GM04504 (cell line): ENCODE data around the gene CHRNA3.
"Not testable (repeated sequence)": the region's sequence is repeated elsewhere in the genome, so short reads cannot be mapped to it uniquely, and the experiment has no call there.

Experiments used
- DNase-seq: peaks from one replicate; pipeline ENCODE4 v3.0.0-alpha.2; 2012; ENCODE audit warnings: low read depth

Gene CHRNA3

DNA sequence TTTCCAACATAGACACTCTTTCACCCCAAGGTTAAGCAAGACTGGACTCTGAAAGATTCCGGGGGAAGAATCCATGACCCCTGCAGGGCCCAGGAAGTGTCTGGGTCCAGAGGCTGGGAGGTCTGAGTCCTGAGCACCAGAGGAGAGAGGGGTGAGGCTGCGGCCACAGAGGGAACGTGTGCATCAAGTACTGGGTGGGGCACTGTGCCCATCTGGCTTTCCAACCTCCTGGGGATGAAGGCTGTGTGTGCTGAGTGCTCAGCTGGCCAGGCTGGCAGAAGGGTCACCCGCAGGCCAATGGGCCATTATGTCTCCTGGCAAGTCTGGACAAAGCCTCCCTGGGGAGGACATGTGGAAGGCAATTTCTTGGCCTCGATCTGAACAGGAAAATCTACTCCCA, 3.3 kb downstream of the CHRNA3 start:
- DNase-seq = no peak

DNA sequence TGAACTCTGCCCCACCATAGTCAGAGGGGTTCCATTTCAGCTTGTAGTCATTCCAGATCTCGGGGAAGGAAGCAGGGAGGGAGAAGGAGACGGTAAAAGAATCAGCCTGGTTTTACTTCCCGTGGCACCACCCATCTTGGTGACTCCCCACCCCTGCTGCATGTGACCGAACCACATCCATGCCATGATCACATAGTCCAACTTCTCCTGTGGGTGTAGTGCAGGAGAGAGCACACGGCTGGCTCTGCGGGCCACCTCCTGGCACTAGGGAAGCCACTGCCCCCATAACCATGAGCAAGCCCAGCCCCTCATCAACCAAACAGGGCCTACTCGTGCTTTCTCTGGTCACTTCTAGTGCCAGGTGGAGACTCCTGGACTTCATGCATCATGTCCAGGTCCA, 3.7 kb downstream of the CHRNA3 start:
- DNase-seq = no peak

DNA sequence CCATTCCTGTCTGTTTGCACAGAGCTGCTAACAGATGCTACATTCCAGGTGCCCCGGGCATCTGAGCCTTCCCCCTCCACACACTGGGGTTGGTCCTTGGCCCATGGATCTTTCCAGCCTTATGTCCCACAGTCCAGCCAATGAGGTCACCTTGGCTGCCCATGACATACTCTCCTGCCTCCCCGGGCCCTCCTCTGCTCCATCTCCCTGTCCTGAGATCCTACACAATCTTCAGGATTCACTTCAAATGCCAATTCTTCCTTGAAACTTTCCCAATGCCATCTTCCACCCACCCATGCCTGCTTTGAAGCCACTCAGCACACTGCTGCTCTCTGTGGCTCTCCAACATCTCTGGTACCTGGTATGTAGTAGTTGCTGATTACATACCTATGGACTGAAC, 4.3 kb downstream of the CHRNA3 start:
- no peak for DNase-seq

DNA sequence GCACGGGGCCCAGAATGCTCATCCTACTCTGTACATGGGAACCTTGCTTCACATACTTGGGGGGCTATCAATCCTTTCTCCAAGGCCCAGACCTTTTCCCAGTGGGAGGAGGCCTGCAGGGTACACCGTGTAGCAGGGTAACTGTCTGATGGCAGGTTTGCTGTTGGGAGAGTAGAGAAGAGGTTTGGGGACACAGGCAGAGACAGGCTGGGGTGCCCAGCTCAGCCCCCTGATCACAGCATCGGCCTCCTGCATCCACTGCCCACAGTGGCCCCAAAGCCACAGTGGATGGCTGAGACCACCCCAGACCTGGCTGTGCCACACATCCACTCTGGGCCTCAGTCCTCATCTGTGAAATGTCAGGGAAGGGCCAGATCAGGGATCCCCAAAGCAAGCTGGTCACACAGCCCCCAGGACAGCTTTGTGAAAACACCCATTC, 5.6 kb downstream of the CHRNA3 start:
- DNase-seq = no peak

DNA sequence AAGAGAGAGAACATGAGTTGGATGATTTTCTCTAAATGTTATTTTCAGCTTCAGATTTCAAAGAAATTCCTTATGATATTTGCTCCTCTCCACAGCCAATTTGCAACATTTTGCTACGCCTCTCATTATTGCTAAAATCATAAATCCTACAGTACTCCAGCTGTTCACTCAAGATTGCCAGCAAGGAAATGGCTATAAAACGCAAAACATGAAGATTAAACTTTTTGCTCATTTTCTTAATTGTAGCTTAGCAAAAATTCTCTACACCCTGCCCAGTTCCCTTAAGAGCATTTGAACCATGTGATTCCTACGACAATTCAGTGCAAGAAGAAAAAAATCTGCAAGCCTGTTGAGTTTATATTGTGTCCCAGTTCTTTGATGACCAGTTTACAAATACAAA, 6.8 kb downstream of the CHRNA3 start:
- no peak for DNase-seq

DNA sequence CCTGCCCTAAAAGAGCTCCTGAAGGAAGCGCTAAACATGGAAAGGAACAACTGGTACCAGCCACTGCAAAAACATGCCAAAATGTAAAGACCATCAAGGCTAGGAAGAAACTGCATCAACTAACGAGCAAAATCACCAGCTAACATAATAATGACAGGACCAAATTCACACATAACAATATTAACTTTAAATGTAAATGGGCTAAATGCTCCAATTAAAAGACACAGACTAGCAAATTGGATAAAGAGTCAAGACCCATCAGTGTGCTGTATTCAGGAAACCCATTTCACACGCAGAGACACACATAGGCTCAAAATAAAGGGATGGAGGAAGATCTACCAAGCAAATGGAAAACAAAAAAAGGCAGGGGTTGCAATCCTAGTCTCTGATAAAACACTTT, 11.2 kb downstream of the CHRNA3 start:
- not testable (repeated sequence) for DNase-seq

DNA sequence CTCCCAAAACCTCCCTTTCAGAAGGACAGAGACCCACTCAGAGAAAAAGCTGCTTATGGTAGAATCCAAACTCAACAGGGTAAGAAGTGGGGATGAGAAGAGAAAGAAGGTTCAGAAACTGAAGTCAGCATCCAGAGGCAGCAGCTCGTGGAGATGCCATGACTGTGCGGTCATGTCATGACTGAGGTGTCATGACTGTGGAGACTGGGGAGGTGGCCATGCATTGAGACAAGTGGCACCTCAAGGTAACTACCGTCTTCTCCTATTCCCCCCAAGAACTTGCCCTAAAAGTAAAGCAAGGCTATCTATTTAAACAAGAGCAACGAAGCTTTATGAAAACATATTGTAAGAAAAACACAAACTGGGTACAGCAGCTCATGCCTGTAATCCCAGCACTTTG, 15.1 kb downstream of the CHRNA3 start:
- no peak for DNase-seq

DNA sequence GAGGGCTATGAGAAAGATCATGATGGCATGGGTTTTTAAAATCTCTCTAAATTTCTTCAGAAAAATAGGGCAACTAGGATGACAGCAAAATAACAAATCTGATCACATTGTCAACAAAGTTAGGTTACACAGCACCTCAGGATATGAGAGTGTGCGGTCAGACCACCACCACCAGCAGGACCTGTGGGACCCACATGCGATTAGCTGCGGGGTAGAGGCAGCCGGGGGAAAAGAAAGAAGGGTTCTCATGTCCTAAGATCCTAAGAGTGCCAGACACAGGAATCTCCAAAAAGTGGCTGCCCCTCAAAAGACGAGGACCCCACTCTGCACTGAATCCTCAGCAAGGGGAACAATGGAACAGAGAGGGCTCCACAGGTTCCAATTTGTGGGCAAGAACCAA, 15.6 kb downstream of the CHRNA3 start:
- no peak for DNase-seq

DNA sequence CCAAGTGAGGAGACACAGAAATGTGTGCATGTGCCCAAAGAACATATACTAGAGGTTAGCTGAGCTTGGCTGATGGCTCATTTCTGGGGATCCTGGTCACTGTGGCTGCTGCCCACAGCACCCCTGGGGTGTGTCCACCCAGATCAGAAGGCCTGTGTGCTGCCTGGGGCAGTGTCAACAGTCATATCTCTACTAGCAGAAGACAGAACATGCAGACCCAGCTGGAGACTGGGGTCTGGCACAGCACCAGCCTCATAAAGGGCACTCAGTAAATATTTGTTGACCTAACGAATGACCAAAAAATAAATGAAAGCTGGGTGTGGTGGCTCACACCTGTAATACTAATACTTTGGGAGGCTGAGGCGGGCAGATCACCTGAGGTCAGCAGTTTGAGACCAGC, 16.4 kb downstream of the CHRNA3 start:
- no peak for DNase-seq

DNA sequence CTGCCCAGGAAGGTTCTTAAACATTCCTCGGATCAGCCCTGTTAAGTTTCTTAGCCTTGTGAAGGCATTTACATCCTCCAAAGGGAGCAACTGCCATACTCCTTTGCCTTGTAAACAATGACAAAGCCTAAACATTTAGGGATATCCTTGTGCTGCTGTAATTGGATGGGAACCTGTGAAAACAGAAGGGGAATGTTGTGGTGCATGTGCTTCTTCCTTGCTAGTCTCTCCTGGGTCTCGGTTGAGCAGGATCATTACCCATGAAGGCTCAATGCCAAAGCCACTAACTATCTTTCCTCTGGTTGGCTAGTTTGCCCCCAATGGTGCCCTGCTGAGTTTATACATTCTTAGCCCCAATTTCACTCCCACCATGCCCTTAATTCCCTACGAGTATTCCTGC, 17.3 kb downstream of the CHRNA3 start:
- no peak for DNase-seq

DNA sequence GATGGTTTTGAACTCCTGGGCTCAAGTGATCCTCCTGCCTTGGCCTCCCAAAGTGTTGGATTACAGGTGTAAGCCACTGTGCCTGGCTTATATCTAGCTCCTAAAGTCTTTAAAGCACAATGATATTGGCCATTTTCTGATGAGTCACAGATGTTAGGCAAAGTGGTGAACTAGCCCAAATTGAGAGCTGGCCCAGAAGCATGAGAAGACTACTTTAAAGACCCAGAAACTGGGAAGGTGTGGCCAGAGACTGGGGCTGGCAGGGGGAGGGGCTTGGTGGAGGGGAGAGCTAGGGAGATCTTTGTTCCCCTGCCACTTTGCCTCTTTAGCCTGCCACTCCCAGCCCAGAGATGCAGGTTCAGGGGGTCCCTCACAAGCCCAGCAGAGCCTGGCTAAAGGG, 21.6 kb downstream of the CHRNA3 start:
- no peak for DNase-seq

DNA sequence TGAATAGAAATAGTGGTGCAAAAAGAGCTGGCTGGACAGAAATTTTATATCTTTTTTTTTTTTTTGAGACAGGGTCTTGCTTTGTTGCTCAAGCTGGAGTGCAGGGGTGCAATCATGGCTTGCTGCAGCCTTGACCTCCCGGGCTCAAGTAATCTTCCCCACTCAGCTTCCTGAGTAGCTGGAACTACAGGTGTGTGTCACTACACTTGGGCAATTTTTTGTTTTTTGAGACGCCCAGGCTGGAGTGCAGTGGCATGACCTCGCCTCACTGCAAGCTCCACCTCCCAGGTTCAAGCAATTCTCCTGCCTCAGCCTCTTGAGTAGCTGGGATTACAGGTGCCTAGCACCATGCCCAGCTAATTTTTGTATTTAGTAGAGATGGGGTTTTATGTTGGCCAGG, 22.4 kb downstream of the CHRNA3 start:
- DNase-seq = no peak

DNA sequence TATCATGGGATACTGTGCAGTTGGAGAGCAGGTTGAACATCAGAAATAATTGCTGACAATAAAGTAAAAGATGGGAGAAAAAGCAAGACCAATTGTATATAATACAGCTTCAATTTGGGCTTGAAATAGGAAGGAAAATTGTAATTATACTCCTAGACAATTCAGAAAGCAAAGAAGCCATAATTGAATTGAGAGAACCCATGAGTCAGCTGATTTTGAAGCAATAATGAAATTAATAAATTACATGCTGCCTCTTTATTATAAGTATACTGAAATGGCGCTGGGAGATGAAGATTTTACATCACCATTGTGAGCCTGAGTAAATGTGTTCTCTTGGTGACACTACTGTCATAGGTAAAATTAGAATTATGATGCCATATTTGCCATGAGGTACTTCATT, 23.2 kb downstream of the CHRNA3 start:
- no peak for DNase-seq

DNA sequence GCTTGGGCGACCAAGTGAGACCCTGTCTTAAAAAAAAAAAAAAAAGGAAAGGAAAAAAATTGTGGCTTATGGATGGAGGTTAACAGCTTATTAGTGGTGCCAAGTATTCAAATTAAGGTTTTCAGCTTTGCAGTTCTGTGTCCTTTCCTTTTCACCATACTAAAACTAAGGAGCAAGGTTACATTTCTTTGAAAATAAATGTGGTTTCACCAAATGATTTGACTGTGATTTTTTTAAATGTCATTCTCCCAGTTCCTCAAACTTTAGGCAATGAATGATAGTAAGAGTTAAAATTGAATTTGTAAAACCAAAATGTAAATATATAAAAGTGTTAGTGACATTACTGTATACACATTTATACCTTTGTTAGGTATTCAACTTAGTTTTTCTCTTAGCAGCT, 45.9 kb downstream of the CHRNA3 start:
- no peak for DNase-seq

DNA sequence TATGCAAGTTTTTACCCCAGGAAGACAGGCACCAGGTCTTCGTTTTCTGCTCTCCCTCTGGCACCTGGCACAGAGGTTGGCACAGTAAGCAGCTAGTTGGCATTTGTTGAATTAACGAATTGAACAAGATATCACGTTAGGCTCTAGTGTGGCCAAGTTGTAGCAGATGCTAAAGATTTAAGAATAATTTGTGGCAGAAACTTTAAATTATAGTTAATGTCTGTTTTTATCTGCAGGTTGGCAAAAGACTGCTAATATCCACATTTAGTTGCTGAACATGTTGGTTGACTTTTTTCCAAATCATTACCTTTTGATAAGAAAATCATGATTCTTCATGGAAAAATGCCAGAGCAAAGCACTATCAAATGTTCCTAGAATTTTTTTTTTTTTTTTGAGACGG, 47.4 kb downstream of the CHRNA3 start:
- DNase-seq = no peak

DNA sequence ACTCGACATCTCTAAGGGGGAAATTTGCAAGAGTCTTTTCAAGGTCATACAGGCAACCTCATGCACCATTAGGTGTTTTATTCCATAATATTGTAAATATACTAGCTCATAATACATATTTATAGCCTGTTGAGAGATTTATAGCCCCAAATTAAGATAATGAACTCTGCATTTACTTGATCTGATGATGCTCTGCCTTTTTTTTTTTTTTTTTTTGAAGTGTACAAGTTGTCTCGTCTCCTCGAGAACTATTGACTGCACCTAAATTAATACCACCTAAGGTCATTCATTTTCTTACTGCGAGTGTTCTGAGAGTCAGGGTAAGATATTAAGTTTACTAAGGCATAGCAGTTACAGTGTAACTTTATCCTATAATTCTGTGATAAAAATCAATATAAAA, 49.4 kb downstream of the CHRNA3 start:
- DNase-seq = no peak

DNA sequence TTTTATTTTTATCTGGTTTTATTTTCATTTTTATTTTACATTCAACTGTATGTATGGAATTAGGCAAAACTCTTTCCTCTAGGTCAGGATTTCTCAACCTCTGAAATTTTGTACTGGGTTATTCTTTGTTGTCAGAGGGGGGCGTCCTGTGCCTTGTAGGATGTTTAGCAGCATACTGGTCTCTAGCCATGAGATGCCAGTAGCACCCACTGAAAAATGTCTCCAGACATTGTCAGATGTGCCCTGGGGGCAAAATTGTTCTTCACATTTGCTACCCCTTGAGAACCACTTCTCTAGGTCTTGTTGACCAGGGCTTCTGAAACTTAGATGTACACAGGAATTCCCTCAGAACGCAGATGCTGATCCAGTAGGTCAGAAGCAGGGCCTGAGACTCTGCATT, 50.1 kb downstream of the CHRNA3 start:
- DNase-seq = no peak

DNA sequence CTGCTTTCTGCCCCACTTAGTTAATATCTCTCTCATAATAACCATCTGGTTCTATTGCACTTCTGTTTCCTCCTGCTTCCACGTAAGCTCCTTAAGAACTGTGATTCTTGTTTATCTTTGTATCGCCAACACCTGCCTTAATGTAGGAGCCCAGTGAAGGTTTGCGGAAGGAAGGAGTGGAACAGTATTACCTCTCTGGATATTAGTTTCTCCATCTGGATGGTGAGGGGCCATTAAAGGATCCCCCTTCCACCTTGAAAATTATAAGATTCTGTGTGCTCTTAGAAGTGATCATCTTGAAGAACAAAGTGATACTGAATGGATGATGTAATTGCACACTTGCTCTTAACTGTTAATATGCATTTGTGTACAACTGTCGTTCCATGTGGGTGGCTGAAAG, 53.3 kb downstream of the CHRNA3 start:
- no peak for DNase-seq

DNA sequence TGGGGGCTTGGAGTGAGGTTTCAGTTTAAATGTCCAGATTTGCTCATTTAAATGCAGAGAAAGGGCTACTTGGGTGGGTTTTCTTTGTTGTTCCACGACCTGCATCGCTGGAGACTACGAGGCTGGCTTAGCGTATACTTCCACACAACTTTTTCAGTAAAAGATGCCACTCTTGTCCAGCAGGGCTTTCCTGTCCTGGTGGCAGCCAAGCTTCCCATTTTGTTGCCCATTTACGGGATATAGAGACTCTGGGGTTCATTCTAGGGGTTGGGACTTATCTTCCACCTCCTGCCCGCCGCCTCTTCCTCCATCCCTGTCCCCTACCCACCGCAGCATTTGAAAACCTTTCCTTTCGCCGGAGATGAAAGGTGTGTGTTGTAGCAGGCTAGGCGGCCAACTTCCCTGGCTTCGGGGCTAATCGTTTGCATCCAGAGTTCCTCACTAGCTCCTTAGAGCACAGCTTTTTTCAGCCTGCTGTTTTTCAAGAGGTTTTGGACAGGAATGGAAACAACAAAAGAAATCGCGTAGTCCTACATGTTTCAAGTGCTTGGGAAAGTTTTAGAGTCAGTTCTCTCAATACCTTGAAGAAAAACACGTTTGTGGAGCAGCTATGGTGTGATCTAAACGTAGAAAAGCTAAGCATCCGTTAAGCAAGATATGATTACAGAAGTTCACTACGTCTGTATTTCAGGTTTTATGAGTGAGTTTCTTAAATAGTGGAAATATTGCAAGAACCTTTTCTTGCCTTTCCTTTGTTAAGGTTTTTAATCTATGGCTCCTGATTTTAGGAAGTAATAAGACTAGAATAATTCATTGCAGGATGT, 54.6 kb downstream of the CHRNA3 start:
- DNase-seq = no peak

DNA sequence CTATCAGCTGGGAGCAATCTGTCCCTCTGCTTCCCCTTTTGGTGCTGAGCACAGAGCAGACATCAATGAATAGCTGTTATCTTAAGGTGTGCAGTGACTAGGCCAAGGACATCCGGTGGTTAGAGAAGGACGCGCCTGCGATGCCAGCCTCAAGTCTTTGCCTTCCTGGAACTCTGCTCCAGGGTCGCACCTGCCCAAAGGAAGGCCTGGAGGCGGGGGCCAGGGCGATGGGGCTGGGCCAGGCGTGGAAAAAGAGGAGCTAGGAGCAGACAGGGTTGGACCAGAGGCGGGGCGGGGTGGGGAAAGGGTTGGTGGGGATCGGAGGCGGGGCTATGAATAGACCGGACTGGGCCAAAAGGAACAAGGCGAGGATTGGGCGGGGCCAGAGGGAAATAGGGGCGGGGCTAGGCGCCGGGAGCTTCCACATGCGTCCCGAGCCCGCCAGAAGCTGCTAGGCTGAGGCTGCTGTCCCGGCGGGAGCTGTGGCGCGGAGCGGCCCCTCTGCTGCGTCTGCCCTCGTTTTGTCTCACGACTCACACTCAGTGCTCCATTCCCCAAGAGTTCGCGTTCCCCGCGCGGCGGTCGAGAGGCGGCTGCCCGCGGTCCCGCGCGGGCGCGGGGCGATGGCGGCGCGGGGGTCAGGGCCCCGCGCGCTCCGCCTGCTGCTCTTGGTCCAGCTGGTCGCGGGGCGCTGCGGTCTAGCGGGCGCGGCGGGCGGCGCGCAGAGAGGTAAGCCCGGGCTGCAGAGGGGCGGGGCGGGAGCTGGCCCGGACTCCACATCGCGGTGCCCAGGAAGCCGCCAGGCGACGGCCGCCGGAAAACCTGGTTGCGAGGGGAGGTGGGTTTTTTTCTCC, 55.5 kb downstream of the CHRNA3 start, which contains the start of gene CHRNA5:
CHRNA5 (plus strand) TSS at position 424 of the 854 bp plus-strand sequence; CDS start at position 624, 200 bp downstream.
- peak; percentile 16 for DNase-seq

DNA sequence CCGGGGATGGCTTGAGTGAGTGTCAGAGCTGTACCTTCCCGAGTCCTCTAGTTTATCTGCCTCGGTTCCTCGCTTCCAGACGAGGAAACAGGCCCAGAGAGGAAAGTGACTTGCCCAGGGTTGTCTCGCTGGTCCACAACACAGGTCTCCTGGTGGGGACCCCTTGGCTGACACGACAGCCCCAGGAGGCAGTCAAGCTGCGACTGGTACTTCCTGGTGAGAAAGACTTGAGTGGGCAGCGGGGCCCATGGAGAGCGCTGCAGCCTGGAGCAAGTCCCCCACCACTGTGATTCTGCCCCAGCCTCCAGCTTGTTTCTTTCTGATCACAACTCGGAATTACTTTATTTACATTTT, 56.1 kb downstream of the CHRNA3 start:
- no peak for DNase-seq

DNA sequence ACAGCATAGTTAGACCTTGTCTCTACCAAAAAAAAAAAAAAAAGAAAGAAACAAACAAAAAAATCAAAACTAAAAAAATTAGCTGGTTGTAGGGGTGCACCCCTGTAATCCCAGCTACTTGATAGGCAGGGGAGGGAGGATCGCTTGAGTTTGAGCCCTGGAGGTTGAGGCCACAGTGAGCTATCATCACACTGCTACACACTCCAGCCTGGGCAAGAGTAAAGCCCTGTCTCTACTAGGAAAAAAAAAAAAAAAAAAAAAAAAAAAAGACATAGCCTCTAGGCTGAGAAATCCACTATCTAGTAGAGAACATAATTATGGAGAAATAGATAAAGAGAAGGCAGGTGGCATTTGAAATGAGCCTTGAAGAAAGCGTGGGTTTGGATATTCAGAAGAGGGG, 57.7 kb downstream of the CHRNA3 start:
- DNase-seq = no peak

DNA sequence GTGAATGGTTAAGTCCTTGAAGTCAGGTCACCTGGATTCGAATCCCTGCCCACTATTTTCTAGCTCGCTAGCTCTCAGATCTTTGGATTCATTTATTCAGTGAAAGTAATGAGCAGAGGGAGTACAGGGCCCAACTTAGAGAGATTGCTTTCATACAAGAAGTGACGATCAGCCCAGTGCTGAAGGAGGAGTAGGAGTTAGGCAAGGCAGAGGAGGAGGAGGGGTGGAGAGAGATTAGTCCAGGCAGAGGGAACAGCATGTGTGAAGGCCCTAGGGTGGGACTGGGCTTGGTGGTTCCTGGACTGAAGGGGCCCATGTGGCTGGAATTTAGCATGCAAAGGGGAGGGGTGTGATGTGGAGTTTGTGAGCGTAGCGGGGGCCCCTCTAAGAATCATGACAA, 59.3 kb downstream of the CHRNA3 start:
- DNase-seq = no peak
